Sigmoid colon (tissue), 7 donors: ENCODE data around the gene CLDN22. TPM values are rescaled to one million over a fixed set of nuclear protein-coding genes. Genes with fewer than 3 reads are reported as not detected.

Experiments
- DNase-seq: peaks from one replicate; pipeline ENCODE4 v3.0.0-alpha.2; 2019
- H3K27ac ChIP-seq, 4 donors: fragments of 200-600 bp; sonication (generic); one replicate each; pipeline ENCODE4 v1.5.1; 2016 to 2019; ENCODE audit warnings: mild to moderate bottlenecking in 1 of 4
- H3K27me3 ChIP-seq, 3 donors: fragments of 200-600 bp; sonication (generic); one replicate each; pipeline ENCODE4 v1.5.1; 2019; ENCODE audit warnings: mild to moderate bottlenecking in 1 of 3
- H3K36me3 ChIP-seq, 4 donors: fragments of 200-600 bp; sonication (generic); one replicate each; pipeline ENCODE4 v1.5.1; 2016 to 2019
- H3K4me1 ChIP-seq, 4 donors: fragments of 200-600 bp; sonication (generic); one replicate each; pipeline ENCODE4 v1.5.1; 2017 to 2019
- H3K4me3 ChIP-seq, 4 donors: fragments of 200-600 bp; sonication (generic); one replicate each; pipeline ENCODE4 v1.5.1; 2017 to 2019; ENCODE audit warnings: mild to moderate bottlenecking in 2 of 4, moderate library complexity in 1 of 4
- H3K9me3 ChIP-seq, 4 donors: fragments of 200-600 bp in 3 of 4; sonication (generic) in 3 of 4; one replicate each; pipeline versions ENCODE4 v1.5.1 to v1.6.1; 2013 to 2019
- CTCF ChIP-seq, 4 experiments: fragments of 450-650 bp in 3 of 4; fragments of 200-600 bp in 1 of 4; IDR thresholded peaks; one replicate each; pipeline ENCODE4 v1.5.1; 2016 to 2019; ENCODE audit warnings: antibody characterized with exemption in 4 of 4, mild to moderate bottlenecking in 3 of 4, moderate library complexity in 2 of 4
- EP300 ChIP-seq, 4 donors: sonication (generic); formaldehyde crosslinking; IDR thresholded peaks; one replicate each; pipeline ENCODE4 v1.6.1; 2017; ENCODE audit warnings: antibody characterized with exemption in 4 of 4
- POLR2A ChIP-seq, 2 donors: fragments of 450-650 bp; IDR thresholded peaks; one replicate each; pipeline ENCODE4 v1.6.1; 2016; ENCODE audit warnings: antibody characterized with exemption in 2 of 2, mild to moderate bottlenecking in 2 of 2, moderate library complexity in 2 of 2
- POLR2AphosphoS5 ChIP-seq, 4 donors: sonication (generic); formaldehyde crosslinking; IDR thresholded peaks; one replicate each; pipeline ENCODE4 v1.6.1; 2017; ENCODE audit warnings: antibody characterized with exemption in 4 of 4
- WGBS, 2 donors: extraction: QIAGEN DNeasy Blood & Tissue Kit; methylation state at CpG; one replicate each; pipeline ENCODE4 v1.1.7; 2013; 5-methylcytosine and 5-hydroxymethylcytosine counted together
- intact Hi-C: fragments of 100-400 bp; cut with DNase I; formaldehyde crosslinking; loops from one replicate; pipeline ENCODE4 v1.15.1; 2023
- polyA plus RNA-seq, 3 donors: library from polyadenylated mRNA; stranded (reverse); fragments of 200-250 nt; gene quantifications; one replicate each; pipeline ENCODE4 v1.2.3, GENCODE V29; 2013
- total RNA-seq, 4 donors: library from RNA; depleted of rRNA; stranded (reverse); fragments of >200 nt; gene quantifications; one replicate each; pipeline ENCODE4 v1.1.0, GENCODE V29; 2016
- donor health status: healthy with polysubstance abuse.
- donor health status: Bipolar disorder and iron deficiency.
- donor health status: healthy.

Gene CLDN22
- total and polyA plus RNA-seq, 7 donors: not detected

- Histone ChIP-seq H3K9me3 (no peaks in the 10 kb centered on the region), H3K36me3 (no peaks in the 10 kb centered on the region), H3K27ac (no peak overlapping the region), H3K4me3 (no peak overlapping the region), H3K27me3 (no peaks in the 10 kb centered on the region), H3K4me1 (no peaks in the 10 kb centered on the region)
- 85 to 87% methylated on average over 8 of the region's 8 CpGs for WGBS, 2 donors
- DNase-seq: no peak
- intact Hi-C loops: no loop called here
- TF ChIP-seq POLR2A (IDR thresholded peaks at IDR 0.05) (no peak), CTCF (IDR thresholded peaks at IDR 0.05) (no peak), EP300 (IDR thresholded peaks at IDR 0.05) (no peak), POLR2AphosphoS5 (IDR thresholded peaks at IDR 0.05) (no peak)
These were observed 33.5 kb upstream of the CLDN22 start for GRCh38 chr4:183353557-183353956.

- TF ChIP-seq CTCF (IDR thresholded peaks at IDR 0.05) (no peak), POLR2AphosphoS5 (IDR thresholded peaks at IDR 0.05) (no peak), EP300 (IDR thresholded peaks at IDR 0.05) (no peak), POLR2A (IDR thresholded peaks at IDR 0.05) (no peak)
- Histone ChIP-seq H3K9me3 (no peaks in the 10 kb centered on the region), H3K27me3 (no peaks in the 10 kb centered on the region), H3K27ac (no peak overlapping the region), H3K4me1 (no peaks in the 10 kb centered on the region), H3K36me3 (no peaks in the 10 kb centered on the region), H3K4me3 (no peak overlapping the region)
- WGBS, 2 donors: 87 to 90% methylated on average over 5 of the region's 5 CpGs
- no peak for DNase-seq
- intact Hi-C loops: no loop called here
These were observed 32.5 kb upstream of the CLDN22 start for GRCh38 chr4:183352546-183352945.

GRCh38 chr4:183350317-183351071 lies 30.4 kb upstream of the CLDN22 start:
- Histone ChIP-seq H3K27me3 (no peaks in the 10 kb centered on the region), H3K9me3 (no peaks in the 10 kb centered on the region), H3K27ac (no peak overlapping the region), H3K4me1 (no peaks in the 10 kb centered on the region), H3K36me3 (no peaks in the 10 kb centered on the region), H3K4me3 (no peak overlapping the region)
- TF ChIP-seq POLR2AphosphoS5 (IDR thresholded peaks at IDR 0.05): no peak
- no peak for TF ChIP-seq CTCF (IDR thresholded peaks at IDR 0.05)
- TF ChIP-seq POLR2A (IDR thresholded peaks at IDR 0.05): no peak
- DNase-seq: no peak
- intact Hi-C loops: no loop called here
- WGBS, 2 donors: 88 to 91% methylated on average over 17 of the region's 17 CpGs

- TF ChIP-seq CTCF (IDR thresholded peaks at IDR 0.05) (no peak), POLR2AphosphoS5 (IDR thresholded peaks at IDR 0.05) (no peak), POLR2A (IDR thresholded peaks at IDR 0.05) (no peak), EP300 (IDR thresholded peaks at IDR 0.05) (no peak)
- Histone ChIP-seq H3K27ac (no peak overlapping the region), H3K4me3 (no peak overlapping the region), H3K4me1 (no peaks in the 10 kb centered on the region), H3K9me3 (no peaks in the 10 kb centered on the region), H3K27me3 (peaks cover 0 to 5% (median 0%) of the 10 kb centered on the region in 3 donors), H3K36me3 (no peaks in the 10 kb centered on the region)
- intact Hi-C loops: no loop called here
- WGBS, 2 donors: 93 to 94% methylated on average over 9 of the region's 9 CpGs
- no peak for DNase-seq
These were observed 29.6 kb upstream of the CLDN22 start for GRCh38 chr4:183349673-183350072.
